ENCODE results near the gene CEP85L.

CEP85L gene

DNA sequence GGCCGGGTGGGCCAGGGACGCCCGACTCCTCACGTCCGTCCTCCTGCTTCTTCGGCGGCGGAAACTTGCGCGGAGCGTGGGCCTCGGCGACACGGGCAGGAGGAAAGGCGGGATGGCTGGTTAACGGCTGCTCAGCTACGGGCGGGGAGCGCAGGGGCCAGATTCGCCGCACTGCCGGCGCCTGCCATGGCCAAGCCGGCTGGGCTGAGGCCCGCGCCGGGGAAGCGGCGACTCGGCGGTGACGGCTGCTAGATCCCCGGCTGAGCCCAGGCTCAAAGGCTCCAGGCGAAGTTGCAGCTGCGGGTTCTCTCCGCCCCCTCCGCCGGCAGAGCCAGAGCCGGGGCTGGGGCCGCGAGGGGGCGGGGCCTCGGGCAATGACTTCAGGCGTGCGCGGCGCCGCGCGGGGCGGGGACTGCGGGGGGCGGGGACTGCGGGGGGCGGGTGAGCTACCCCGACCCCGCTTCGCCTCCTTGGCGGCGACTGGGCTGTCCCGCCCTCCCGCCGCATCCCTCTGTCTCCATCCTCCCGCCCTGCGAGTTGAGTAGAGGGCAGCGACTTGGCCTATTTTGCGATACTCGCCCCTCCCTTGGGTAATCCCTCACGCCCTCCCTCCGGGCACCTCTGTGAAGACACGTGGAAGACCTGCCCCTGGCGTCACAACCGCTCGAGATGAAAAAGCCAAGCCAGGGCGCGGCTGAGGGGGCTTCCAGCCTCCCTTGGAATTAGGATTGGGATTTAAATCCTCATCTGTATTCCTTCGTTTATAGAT lies at the start of gene CEP85L:
Gene CEP85L (minus strand): TSS at position 310 of the 769 bp plus-strand sequence. CDS start 322 bp downstream, outside the sequence.
- DNase-seq (ENCODE audit: low read depth), result no peak

DNA sequence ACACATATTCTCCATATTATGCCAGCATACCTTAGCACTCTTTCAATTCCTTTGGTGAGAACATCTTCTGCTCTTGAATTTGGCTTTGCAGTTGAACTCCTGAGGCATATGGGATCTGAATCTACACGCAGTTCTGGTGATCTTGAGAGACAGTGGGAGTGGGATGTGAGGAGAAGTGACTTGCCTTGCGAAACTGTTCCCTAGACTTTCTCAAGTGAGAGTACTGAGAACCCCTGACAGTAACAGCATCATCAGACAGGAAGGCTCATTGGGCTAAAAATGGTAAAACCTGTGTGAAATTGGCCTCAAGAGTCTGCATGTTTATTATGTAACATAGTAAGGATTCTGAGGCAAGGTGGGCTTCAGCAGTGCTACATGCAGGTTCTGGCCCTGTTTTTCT lies 49.1 kb upstream of the CEP85L start:
- DNase-seq (ENCODE audit: low read depth), result no peak

DNA sequence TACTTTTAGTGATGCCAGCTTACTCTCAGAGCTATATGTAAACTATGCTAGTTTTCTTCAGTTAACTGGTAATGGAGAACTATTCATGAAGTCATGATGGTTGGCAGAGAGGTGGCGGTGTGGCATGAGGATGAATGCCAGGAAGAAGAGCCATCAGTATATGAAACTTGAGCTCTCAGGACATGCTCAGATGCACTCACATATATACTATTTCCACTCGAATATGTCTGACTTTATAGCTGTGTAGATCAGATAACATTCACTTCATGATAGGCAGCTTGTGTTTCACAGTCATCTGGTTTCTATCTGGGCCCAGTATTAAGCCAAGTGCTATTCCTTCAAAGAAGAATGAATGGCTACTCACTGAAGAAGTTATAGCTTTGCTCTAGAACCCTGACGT lies 46.2 kb upstream of the CEP85L start:
- DNase-seq (ENCODE audit: low read depth), result no peak

DNA sequence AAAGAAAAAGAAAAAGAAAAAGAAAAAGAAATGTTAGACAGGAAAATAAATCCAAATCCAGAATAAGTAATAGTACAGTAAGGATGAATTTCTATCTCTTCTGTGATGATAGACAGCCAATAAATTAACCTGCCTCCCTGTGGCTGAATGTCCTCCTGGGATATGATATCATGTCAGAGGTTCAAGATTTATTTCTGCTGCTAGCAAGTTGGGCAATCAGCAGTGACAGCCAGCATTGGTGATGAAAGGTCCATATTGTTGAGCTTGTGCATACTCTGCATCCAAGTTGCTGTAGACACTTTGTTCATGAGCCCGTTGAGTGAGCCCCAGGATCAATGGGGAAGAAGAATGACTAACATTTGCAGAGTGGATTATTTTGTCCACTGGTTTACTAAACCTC lies 44.9 kb upstream of the CEP85L start:
- DNase-seq (ENCODE audit: low read depth), result no peak

DNA sequence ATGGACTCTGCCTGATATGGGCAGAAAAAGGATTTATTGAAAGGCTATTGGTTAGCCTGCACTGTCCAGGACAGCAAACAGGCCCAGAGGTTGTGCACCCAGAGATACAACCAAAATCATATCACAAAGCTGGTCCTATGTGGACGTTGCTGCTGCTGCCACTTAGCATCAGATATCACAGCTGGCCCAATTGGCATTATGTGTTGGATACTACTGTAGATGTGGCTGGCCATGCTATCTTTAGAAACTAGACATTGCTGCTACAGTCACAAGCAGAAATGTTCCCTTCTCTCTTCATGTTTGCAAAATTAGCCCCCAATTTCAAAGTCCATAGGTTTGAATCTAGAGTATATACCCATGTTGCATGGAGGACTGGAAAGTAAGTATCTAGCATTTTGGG lies 42.2 kb upstream of the CEP85L start:
- no peak for DNase-seq (ENCODE audit: low read depth)

DNA sequence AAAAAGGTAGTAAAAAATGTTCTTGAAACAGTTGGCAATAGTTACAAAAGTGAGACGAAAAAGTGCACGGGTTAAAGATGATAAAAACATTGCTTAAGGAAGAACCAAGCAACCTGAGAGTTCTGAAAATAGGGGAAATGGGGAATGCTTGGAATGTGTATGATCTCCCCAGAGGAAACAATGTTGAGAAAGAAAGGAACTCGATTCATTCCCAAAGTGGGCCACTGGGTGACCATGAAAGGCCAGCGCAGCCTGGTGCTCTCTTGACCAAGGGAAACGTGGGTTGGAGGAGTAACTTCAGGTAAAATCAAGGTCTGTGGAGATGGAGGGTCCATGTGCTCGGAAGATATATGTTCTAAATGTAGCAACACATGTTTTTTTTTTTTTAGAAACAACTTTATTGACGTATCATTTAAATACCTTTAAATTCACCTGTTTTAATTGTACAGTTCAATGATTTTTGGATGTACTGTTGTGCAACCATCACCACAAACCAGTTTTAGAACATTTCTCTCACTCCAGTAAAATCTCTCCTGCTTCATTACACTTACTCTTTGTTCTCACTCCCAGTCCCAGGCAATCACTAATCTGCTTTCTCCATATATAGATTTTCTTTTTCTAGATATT lies 34.5 kb upstream of the CEP85L start:
- DNase-seq (ENCODE audit: low read depth), result no peak

DNA sequence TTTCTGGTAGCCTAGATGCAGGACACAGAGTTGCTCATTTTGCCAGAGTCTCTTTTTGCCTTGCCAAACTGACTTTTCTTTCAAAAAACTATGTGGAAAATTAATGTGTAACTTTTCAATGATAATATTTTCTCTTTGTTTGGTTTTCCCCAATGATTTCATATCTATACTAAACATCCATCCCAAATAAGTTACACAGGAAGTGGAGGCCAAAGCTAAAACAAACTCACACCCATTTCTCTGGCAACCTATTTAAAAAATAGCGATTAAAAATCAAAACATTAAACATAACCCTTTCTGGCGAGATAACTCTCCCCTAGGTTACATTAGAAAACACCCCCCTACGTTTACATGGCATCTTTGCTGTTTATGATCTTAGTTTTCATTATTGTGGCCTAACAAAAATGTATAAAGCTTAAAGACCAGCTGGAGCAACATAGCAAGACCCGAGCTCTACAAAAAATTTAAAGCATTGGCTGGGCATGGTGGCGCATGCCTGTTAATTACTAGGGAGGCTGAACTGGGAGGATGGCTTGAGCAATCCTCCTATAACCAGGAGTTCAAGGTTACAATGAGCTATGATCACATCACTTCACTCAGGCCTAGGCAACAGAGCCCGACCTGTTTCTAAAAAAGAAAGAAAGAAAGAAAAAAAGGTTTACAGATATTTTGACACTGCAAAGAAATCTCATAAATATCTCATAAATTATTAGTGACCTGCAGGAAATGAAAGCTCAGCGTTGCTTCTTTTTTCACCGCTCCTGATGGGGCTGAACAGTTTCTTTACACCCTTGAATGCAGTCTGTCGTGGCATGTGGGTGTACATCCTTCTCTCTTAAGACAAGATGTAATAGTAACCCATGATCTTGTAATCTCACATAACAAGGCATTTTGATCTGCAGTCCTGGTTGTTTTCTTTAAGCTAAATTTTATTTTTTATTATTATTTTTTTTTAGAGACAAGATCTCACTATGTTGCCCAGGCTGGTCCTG lies 32.8 kb upstream of the CEP85L start:
- no peak for DNase-seq (ENCODE audit: low read depth)

DNA sequence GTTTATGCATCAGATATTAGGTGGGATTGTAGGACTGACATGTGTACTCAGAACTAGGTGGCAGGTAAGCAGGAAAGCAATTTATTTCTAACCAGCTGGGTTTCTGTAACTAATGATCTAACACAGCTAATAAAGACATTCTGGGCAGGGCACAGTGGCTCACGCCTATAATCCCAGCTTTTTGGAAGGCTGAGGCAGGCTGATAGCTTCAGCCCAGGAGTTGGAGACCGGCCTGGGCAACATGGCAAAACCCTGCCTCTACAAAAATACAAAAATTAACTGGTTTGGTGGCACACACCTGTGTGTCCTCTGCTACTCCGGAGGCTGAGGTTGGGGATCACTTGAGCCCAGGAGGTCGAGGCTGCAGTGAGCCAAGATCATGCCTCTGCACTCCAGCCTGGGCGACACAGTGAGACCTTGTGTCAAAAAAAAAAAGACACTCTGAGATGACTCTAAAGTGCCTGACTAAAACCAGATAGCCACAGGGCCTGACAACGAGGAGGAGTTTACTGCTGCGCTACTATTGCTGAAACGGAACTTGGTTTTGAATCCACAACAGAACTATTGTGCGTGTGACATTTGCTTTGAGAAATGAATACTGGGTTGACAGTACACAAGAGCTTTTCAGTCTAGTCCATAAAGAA lies 29.2 kb upstream of the CEP85L start:
- no peak for DNase-seq (ENCODE audit: low read depth)

DNA sequence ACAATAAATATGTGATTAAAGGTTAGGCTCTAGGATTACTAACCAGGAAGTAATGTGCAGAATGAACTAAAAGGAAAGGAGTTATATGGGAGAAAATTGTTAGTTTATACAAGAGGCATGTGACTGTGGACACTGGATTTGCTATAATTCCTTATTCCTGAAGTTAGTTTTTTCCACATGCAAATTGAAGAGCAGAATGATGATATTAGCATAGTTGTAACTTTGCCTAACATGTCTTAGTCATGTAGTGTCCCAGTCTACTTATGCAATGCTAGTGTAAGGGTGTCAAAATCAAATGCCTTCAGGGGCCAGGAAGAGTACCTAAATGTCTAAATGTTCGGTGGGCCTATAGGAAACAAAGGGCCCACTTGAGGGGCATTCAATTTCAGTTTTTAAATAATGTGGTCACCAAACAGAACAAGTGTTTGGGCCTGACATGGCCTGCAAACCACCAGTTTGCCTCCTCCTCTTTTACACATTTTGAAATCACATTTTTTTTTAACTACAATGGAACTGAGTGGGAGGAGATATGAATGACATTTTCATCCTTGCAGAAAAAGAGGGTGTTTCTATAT lies 28.0 kb upstream of the CEP85L start:
- DNase-seq (ENCODE audit: low read depth), result no peak

DNA sequence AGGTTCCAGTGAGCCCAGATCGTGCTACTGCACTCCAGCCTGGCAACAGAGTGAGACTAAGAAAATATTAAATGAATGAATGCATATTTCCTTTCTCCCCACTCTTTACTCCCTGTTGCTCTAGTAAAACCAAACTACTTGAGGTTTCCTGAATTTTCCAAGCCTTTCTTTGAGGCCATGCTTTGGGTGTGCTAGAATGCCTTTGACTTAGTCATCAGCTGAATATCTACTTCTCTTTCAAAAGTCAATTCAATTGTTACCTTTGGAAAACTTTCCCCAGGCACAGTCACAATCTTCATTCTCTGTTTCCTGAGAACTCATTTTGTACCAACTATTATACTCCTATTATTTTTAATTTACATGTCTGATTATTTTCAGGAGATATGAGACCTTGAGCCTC lies 27.5 kb upstream of the CEP85L start:
- no peak for DNase-seq (ENCODE audit: low read depth)

DNA sequence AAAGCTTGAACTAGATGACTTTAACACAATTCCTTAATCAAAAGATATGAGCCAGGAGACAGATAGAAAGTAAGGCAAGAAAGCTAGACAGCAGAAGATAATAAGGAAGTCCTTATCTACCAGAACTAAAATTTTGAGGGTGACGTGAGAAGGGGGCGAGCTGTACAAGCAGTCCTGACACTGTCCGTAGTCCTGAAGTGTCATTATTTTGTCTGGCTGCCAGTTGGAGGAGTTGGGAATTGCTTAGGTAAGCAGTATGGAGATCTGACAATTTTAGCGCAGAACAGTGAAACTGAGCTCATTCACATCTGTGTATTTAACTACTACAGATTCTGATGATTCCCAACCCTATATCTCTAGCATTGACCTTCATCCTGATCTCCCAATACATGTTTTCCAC lies 25.8 kb upstream of the CEP85L start:
- no peak for DNase-seq (ENCODE audit: low read depth)

DNA sequence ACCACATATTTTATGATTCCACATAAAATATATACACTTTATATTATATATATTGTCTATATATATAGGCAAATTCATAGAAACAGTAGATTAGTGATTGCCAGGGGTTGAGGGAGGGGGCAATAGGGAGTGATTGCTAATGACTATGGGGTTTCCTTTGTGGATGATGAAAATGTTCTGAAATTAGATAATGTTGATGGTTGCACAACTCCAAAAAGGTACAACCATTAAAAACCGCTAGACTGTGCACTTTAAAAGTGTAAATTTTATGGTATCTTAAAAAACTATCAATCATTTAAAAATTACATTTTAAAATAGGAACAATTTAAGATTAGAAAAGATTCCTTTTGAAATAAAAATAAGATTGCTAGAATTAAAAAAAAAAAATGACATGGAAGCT lies 23.8 kb upstream of the CEP85L start:
- DNase-seq (ENCODE audit: low read depth), result no peak

DNA sequence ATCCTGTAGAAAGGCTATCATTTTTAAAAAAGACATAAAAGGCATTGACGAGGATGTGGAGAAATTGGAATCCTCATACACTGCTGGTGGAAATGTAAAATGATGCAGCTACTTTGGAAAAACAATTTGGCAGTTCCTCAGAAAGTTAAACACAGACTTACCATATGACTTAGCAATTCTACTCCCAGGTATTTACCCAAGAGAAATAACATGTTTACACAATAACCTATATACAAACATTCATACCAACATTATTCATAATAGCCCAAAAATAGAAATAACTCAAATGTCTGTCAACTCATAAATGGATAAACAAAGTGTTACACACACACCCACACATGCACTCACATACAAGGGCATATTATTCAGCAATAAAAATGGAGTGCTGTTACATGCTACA lies 23.4 kb upstream of the CEP85L start:
- no peak for DNase-seq (ENCODE audit: low read depth)

DNA sequence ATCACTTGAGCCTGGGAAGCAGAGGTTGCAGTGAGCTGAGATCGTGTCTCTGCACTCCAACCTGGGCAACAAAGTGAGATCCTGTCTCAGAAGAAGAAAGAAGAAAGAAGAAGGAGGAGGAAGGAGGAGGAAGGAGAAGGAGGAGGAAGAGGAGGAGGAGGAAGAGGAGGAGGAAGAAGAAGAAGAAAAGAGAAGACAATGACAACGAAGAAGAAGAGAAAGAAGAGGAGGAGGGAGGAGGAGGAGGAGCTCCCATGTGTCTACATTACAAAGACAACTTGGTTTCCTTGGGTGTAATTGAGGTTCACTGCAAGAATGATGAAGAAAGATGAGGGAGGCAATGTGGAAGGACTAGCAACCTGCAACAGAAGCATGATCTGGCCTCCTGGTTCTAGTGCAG lies 21.3 kb upstream of the CEP85L start:
- no peak for DNase-seq (ENCODE audit: low read depth)

DNA sequence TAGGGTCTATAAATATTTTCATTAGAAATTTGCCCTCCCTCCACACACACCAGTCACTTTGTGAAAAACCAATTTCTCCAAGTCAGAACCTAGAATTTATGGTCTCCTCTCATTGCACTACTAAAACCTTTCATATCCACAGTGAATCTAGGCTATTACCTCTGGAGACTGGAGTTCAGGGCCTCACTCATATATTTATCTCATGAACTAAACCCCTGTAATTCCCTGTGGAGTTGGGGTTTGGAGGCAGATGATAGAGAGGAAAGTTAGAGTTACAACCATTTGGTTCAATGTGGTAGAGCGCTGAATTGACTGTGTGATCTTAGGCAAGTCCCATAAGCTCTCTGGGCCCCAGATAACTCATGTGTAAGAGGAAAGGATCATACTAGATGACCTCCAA lies 18.2 kb upstream of the CEP85L start:
- DNase-seq (ENCODE audit: low read depth), result no peak

DNA sequence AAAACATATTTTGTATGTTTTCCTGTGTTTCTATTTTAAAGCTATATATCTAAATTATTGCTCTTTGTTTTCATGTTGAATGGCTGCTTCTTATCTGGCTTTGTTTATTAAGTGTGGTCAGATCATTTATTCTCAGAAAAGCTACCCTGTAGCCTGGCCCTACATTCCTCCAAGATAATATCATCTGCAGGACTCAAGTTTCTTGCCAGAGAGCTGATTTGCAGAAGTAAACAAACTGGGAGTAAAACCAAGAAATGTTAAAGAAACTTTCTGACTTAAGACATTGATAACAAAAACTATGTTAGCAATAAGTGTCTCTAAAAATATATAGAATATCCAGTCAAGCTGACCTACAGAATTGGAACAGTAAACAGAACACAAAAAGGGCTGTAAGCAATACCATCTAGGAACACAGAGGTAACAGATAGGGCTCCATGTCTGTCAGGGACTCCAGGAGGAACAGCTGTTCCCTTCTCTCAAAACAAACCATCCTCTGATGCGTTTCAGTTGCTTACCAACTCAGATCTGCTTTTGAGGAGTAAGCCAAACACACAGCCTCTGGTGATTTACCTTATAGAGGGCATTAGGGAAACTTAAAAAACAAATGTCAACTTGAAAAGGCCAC lies 17.5 kb upstream of the CEP85L start:
- peak; percentile 65 for DNase-seq (ENCODE audit: low read depth)

DNA sequence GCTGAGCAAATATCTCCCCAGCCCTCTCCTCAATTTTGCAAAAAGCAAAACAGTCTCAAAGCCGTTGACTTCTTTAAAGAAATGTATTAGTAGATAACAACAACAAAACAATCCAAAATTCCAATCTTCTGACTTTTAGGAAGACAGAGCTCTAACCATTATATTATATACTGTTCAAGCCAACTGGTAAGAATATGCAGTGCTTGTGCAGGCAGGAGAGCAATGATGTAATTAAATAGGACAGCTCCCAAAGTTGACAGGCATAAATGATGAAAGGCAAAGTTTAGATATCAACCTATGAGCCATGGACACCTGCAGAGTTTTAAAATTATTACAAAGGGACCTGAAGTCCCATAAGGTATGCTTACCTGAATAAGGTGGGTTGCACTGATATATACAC lies 16.6 kb upstream of the CEP85L start:
- DNase-seq (ENCODE audit: low read depth), result no peak

DNA sequence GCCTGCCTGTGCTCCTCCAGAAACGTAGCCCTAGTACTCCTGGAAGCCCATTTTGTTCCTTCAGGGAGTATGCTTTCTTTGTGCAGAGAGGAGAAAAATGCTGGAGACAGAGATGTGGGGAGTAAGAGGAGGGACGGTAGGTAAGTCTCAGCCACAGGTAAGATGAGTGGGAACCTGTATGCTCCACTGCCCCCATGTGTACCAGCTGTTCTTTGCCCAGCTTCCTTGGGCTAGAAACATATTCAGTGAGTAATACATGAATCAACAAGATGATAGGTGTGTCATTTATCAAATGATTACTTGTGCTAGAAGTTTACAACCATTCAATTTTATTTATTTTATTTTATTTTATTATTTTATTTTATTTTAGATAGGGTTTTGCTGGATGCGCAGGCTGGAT lies 13.6 kb upstream of the CEP85L start:
- no peak for DNase-seq (ENCODE audit: low read depth)

DNA sequence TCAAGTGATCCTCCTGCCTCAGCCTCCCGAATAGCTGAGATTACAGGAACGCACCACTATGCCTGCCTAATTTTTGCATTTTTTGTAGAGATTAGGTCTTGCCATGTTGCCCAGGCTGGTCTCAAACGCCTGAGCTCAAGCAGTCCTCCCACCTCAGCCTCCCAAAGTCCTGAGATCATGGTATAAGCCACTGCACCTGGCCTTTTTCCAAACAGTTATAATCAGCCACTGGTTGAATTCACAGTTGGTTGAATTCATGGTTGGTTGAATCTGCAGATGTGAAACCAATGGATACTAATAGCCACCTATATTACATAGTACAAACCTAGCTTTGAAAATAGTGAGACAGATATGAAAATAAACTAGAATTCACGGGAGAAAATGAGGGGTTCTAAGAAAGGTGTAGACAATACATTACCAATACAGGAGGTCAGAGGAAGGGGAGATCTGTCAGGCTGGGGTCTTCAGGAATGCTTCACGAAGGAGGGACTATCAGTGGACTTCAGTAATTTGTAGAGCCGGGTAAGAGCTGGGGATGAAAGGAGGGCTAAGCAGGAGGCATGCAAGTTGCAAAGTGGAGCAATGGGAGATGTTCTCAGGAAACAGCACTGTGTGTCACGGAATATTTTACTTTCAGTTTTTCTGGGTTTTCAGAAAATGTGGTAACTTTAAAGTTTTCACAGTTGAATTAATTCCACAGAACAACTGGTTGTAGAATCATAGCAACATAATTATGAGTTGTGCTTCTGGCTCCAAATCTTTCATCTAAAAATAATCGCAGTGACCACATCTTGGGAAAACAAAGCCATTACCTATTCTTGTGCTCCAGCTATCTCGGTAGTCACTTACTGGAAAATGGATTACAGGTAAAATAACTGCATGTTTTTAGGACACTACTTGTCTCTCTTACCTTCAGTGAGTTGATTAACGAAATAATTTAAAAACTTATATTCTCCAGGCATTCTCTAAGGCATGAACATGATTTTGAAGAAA lies 12.9 kb upstream of the CEP85L start:
- no peak for DNase-seq (ENCODE audit: low read depth)

DNA sequence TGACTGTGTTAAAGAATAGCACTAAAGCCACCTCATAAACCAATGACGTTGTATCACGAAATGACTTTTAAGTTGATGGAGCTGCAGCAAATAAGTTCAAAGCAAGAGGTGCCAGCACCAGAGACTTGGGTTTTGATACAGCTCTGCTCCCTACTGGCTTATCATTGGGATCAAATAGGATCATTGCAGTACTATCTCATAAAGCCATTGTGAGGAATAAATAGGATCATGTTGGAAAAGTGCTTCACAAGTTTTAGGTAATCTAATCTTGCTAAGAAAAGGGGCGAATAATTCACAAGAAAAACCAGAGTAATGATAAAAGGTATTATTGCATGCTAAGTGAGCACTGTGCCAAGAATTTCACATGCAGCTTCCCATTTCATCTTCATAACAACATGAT lies 10.4 kb upstream of the CEP85L start:
- DNase-seq (ENCODE audit: low read depth), result no peak

Measured in non-pigmented ciliary epithelial cell (primary cell).